Parietal lobe (tissue), 1 donor: ENCODE measurements around the gene ARHGAP1. TPM values are rescaled to one million over a fixed set of nuclear protein-coding genes. Genes with fewer than 3 reads are reported as not detected.

ENCODE experiments used
- total RNA-seq: library from RNA; depleted of rRNA; stranded (reverse); fragments of >200 nt; gene quantifications from one replicate; pipeline ENCODE4 v1.2.3, GENCODE V29; 2014

ARHGAP1 gene
- 36.0 TPM for total RNA-seq

DNA sequence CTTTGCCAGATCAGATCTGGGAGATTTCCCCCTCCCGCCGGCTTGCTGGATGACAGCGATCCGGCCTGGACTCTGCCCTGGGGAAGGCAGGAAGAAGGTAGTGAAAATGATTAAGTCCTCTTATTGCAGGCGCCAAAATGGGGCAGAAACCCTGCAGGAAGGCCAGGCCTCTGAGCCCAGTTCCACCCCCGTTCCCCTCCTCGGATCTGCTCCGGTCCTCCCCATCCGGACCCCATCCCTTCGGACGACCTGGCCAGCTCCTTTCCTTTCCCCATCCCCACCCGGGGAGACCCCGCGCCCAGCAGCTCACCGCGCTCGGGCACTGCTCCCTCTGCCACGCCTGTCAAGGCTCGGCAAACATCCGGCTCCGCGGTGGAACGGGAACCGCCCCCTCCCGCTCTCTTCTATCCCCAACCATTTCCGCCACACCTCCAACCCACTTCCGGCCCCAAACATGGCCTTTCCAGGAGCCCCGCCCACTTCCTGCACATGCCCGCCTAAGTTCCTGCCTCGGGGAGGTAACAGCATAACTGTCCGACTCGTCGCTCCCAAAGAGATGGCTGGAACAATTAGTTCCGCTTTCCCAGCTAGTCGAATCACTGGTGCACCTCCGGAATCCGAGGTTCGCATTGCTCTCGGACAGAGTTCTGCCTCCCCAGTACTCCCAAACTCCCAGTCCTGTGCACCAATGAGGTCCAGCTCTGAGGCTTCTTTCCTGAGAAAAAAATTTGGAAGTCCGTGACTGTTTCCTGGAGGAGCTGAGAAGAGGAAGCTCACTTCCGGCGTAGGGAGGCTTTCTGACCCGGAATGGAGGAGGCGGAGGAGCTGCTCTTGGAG lies at the start of gene ARHGAP1, which contains the start of gene ZNF408:
TSS of gene ARHGAP1 (minus strand) at position 379 of the 837 bp plus-strand sequence. CDS start 4,512 bp downstream, outside the sequence.
TSS of gene ZNF408 (plus strand) at position 791 of the 837 bp plus-strand sequence. CDS start at position 808, 17 bp downstream.

DNA sequence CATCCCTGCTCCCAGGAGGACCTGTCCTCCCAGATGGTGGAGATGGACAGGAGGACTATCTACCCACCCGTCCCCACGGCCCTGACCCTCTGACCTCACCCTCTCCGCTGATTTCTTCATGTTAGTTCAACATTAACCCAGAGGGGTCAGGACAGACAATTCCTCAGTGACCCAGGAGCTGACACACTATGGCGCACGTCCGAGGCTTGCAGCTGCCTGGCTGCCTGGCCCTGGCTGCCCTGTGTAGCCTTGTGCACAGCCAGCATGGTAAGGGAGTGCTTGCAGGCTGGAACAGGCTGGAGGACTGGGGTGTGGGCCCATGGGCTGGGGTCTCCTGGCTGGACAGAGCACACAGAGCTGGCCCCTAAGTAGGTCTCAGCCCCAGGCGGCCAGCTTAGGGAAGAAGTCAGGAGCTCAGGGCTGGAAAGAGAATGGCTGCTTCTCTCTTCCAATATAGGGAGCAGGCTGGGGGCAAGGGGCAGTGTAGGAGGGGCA lies 18.7 kb upstream of the ARHGAP1 start, which contains the start of gene F2:
TSS of gene F2 (plus strand) at position 166 of the 495 bp plus-strand sequence. CDS start at position 189, 23 bp downstream.

Other genes starting within 250 kb of the ARHGAP1 start
- 41.6 TPM for gene AMBRA1, start 106.6 kb downstream of the ARHGAP1 start, total RNA-seq
- 5.3 TPM for gene HARBI1, start 83.4 kb downstream of the ARHGAP1 start, total RNA-seq
- gene ATG13, start 83.1 kb downstream of the ARHGAP1 start, total RNA-seq, result 69.2 TPM
- gene ZNF408, start 412 bp upstream of the ARHGAP1 start, total RNA-seq, result 5.9 TPM
- 0.63 TPM for gene F2, start 18.6 kb upstream of the ARHGAP1 start, total RNA-seq
- gene CKAP5, start 145.7 kb upstream of the ARHGAP1 start, total RNA-seq, result 205 TPM
- 13.8 TPM for gene LRP4, start 217.9 kb upstream of the ARHGAP1 start, total RNA-seq
- 109 TPM for gene CSTPP1, start 236.1 kb upstream of the ARHGAP1 start, total RNA-seq